DND-41 (cell line): ENCODE measurements around the gene DPEP3.

ENCODE experiments used
- ATAC-seq: fragments of 200-7000 bp; cut with Tn5 transposase; 3 replicates; pipeline ENCODE4 v1.9.1; 2021; ENCODE audit warnings: low read depth; ENCODE audit not compliant: insufficient read depth
- DNase-seq: peaks from one replicate; pipeline ENCODE4 v3.0.0-alpha.2; 2020
- H2AFZ ChIP-seq: 2 replicates; pipeline ENCODE4 v1.6.0; 2012; ENCODE audit warnings: low read depth, low read length
- H3K27ac ChIP-seq: 2 replicates; pipeline ENCODE4 v1.5.1; 2012; ENCODE audit warnings: low read length, inconsistent platforms
- H3K27me3 ChIP-seq: fragments of 200-600 bp; sonication (generic); 2 replicates; pipeline ENCODE4 v1.6.0; 2012; ENCODE audit warnings: low read length, mild to moderate bottlenecking, inconsistent platforms; ENCODE audit not compliant: insufficient read depth, poor library complexity
- H3K36me3 ChIP-seq: 2 replicates; pipeline ENCODE4 v1.5.1; 2012; ENCODE audit warnings: low read length, inconsistent platforms; ENCODE audit not compliant: insufficient read depth
- H3K4me1 ChIP-seq: 2 replicates; pipeline ENCODE4 v1.5.1; 2012; ENCODE audit warnings: mild to moderate bottlenecking, low read length; ENCODE audit not compliant: insufficient read depth
- H3K4me2 ChIP-seq: 2 replicates; pipeline ENCODE4 v1.6.0; 2012; ENCODE audit warnings: mild to moderate bottlenecking, moderate library complexity, low read length, inconsistent platforms; ENCODE audit not compliant: insufficient read depth
- H3K4me3 ChIP-seq, 2 experiments: fragments of 200-600 bp in 1 of 2; shearing (Covaris generic) in 1 of 2; 2 replicates each; pipeline ENCODE4 v1.5.1; 2012 to 2016; ENCODE audit warnings: inconsistent platforms in 2 of 2, low read length in 2 of 2, mild to moderate bottlenecking in 2 of 2, low read depth in 1 of 2, moderate library complexity in 1 of 2
- H3K79me2 ChIP-seq: 2 replicates; pipeline ENCODE4 v1.6.0; 2012; ENCODE audit warnings: low read length, inconsistent platforms; ENCODE audit not compliant: insufficient read depth
- H3K9ac ChIP-seq: 2 replicates; pipeline ENCODE4 v1.6.0; 2012; ENCODE audit warnings: low read depth, mild to moderate bottlenecking, inconsistent platforms, low read length, moderate library complexity
- H3K9me3 ChIP-seq: 2 replicates; pipeline ENCODE4 v1.5.1; 2012; ENCODE audit warnings: low read length, moderate library complexity, mild to moderate bottlenecking, inconsistent platforms; ENCODE audit not compliant: insufficient read depth, severe bottlenecking
- H4K20me1 ChIP-seq: 2 replicates; pipeline ENCODE4 v1.6.0; 2012; ENCODE audit warnings: low read length; ENCODE audit not compliant: insufficient read depth
- EZH2 ChIP-seq: IDR thresholded peaks from 3 replicates; pipeline ENCODE4 v1.6.1; 2012; ENCODE audit warnings: borderline replicate concordance, low read depth, mild to moderate bottlenecking, moderate library complexity, low read length, inconsistent platforms; ENCODE audit not compliant: severe bottlenecking
- TF ChIP-seq, protein P1 (sequence below): IDR thresholded peaks from 2 replicates; pipeline ENCODE4 v1.5.1; 2012; ENCODE audit warnings: borderline replicate concordance, low read length, moderate library complexity, mild to moderate bottlenecking; ENCODE audit not compliant: poor library complexity, severe bottlenecking; ENCODE audit errors: extremely low read depth

The DPEP3 gene

DNA sequence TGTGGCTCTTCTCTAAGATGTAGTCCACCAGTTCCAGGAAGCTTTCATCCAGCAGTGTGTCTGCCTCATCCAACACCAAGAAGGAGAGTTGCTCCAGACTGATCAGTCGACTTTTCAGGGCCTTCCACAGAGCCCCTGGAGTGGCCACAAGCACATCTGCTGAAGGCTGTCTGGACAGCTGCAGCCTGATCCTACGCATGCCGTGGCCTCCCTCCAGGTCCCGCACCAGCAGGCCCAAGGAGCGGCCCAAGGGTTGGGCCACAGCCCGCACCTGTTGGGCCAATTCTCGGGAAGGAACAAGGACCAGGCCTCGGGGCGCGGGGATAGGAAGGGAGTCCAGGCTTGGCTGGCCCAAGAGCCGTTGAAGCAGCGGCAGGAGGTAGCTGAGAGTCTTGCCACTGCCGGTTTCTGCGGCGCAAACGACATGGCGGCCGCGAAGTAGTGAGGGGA, 42.0 kb upstream of the DPEP3 start:
- ATAC-seq (0 out of 3 replicates have a peak, but pooled peaks have one; percentile 3), DNase-seq (no peak)
- no peaks in the 10 kb centered on the region for H3K9me3 ChIP-seq
- H3K4me3 ChIP-seq, result peak overlapping the region; percentile 45 to 74
- H3K27me3 ChIP-seq, result no peaks in the 10 kb centered on the region
- H4K20me1 ChIP-seq, result peaks cover 8% of the 10 kb centered on the region
- H3K79me2 ChIP-seq, result peaks cover 36% of the 10 kb centered on the region
- H2AFZ ChIP-seq, result peak overlapping the region; percentile 80
- TF ChIP-seq EZH2, result no peak
- TF ChIP-seq, protein P1, sequence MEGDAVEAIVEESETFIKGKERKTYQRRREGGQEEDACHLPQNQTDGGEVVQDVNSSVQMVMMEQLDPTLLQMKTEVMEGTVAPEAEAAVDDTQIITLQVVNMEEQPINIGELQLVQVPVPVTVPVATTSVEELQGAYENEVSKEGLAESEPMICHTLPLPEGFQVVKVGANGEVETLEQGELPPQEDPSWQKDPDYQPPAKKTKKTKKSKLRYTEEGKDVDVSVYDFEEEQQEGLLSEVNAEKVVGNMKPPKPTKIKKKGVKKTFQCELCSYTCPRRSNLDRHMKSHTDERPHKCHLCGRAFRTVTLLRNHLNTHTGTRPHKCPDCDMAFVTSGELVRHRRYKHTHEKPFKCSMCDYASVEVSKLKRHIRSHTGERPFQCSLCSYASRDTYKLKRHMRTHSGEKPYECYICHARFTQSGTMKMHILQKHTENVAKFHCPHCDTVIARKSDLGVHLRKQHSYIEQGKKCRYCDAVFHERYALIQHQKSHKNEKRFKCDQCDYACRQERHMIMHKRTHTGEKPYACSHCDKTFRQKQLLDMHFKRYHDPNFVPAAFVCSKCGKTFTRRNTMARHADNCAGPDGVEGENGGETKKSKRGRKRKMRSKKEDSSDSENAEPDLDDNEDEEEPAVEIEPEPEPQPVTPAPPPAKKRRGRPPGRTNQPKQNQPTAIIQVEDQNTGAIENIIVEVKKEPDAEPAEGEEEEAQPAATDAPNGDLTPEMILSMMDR, result no peak
- peak overlapping the region; percentile 98 for H3K4me2 ChIP-seq
- peaks cover 23% of the 10 kb centered on the region for H3K36me3 ChIP-seq
- peak overlapping the region; percentile 80 for H3K9ac ChIP-seq
- peak overlapping the region; percentile 77 for H3K27ac ChIP-seq
- H3K4me1 ChIP-seq, result peaks cover 30% of the 10 kb centered on the region

DNA sequence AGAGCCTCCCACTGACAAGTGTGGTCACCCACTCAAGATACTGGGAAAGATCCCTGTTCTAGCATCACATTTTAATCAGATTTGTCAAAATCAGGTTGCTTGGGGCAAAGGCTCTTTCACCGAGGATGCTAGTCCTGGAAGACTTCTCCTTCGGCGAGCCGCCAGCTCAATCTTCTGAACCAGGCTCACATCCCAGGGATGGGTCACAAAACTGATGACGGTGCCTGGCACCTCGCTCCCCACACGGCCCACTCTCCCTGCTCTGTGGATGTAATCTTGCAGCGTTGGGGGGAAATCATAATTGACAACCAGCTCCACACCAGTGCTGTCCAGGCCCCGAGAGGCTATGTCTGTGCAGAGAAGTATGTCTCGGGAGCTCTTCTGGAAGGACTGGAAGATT, 41.2 kb upstream of the DPEP3 start:
- Histone ChIP-seq H3K4me1 (peaks cover 30% of the 10 kb centered on the region), H3K36me3 (peaks cover 23% of the 10 kb centered on the region), H4K20me1 (peaks cover 8% of the 10 kb centered on the region), H3K4me2 (peak overlapping the region; percentile 98), H3K27ac (no peak overlapping the region), H3K79me2 (peaks cover 36% of the 10 kb centered on the region), H3K27me3 (no peaks in the 10 kb centered on the region), H3K4me3 (peak overlapping the region; percentile 45 to 74; a peak in 3 of 4 replicates), H3K9ac (peak overlapping the region; percentile 80; the same call in 1 of the 2 replicates), H2AFZ (no peak overlapping the region), H3K9me3 (no peaks in the 10 kb centered on the region)
- TF ChIP-seq, protein P1, result no peak
- TF ChIP-seq EZH2, result no peak
- ATAC-seq, result no peak
- no peak for DNase-seq

GRCh38 chr16:68019167-68019680, 38.9 kb upstream of the DPEP3 start:
- Histone ChIP-seq H2AFZ (no peak overlapping the region), H3K27ac (no peak overlapping the region), H3K4me1 (peaks cover 24% of the 10 kb centered on the region), H3K9ac (no peak overlapping the region), H4K20me1 (peaks cover 8% of the 10 kb centered on the region), H3K36me3 (peaks cover 18% of the 10 kb centered on the region), H3K27me3 (no peaks in the 10 kb centered on the region), H3K9me3 (no peaks in the 10 kb centered on the region), H3K4me3 (no peak overlapping the region), H3K79me2 (peaks cover 31% of the 10 kb centered on the region), H3K4me2 (no peak overlapping the region)
- no peak for ATAC-seq
- no peak for TF ChIP-seq EZH2
- TF ChIP-seq, protein P1, result no peak
- no peak for DNase-seq

DNA sequence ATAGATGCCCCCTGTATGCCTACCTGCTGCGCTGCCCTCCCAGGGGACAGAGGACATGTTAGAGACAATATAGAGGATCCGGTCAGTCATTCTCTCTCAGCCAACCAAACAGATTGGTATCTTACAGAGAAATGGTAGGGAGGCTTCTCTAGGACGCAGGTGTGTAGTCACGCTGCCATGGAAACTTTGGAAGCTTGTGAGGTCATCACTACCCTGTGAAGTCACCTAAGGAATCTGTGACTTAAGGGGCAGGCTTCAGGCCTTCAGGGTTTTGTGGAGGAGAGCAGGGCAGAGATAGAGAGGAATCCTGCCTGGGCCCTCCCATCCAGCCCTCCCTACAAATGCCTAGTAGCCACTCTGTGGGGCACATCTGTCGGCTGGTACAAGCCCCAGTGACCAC, 35.4 kb upstream of the DPEP3 start, which contains the start of gene DPEP2NB:
Gene DPEP2NB, minus strand, starts transcription at position 231 of the 400 bp plus-strand sequence. Its CDS starts 141 bp downstream, at position 90.
- Histone ChIP-seq H2AFZ (no peak within 1 kb of the TSS), H4K20me1 (no peaks in the 10 kb centered on the region), H3K36me3 (no peaks in the 10 kb centered on the region), H3K9me3 (no peaks in the 10 kb centered on the region), H3K9ac (no peak within 1 kb of the TSS), H3K4me2 (no peak within 1 kb of the TSS), H3K79me2 (no peaks in the 10 kb centered on the region), H3K4me1 (no peaks in the 10 kb centered on the region), H3K27me3 (no peaks in the 10 kb centered on the region), H3K4me3 (no peak within 1 kb of the TSS), H3K27ac (no peak within 1 kb of the TSS)
- ATAC-seq, result no peak
- no peak for DNase-seq
- no peak for TF ChIP-seq EZH2
- TF ChIP-seq, protein P1, result no peak
